Activated naive CD4-positive, alpha-beta T cell treated with anti-CD3 and anti-CD28 coated beads, Interleukin-2, amount 50 U/mL, for 24 hours (primary cell): ENCODE data around the gene PDGFRB.

Experiments
- H3K27ac Mint-ChIP-seq: one replicate; pipeline ENCODE4 v1.8.0; 2021; ENCODE audit warnings: mild to moderate bottlenecking, mixed read lengths
- H3K27me3 Mint-ChIP-seq: one replicate; pipeline ENCODE4 v1.8.0; 2021; ENCODE audit warnings: mixed read lengths
- H3K36me3 Mint-ChIP-seq: one replicate; pipeline ENCODE4 v1.8.0; 2021; ENCODE audit warnings: mixed read lengths
- H3K4me1 Mint-ChIP-seq: one replicate; pipeline ENCODE4 v1.8.0; 2021; ENCODE audit warnings: mixed read lengths
- H3K4me3 Mint-ChIP-seq: one replicate; pipeline ENCODE4 v1.8.0; 2021; ENCODE audit warnings: mild to moderate bottlenecking, mixed read lengths
- H3K9me3 Mint-ChIP-seq: one replicate; pipeline ENCODE4 v1.8.0; 2021; ENCODE audit warnings: mixed read lengths

The PDGFRB gene

GRCh38 chr5:150136305-150137167 lies 19.1 kb downstream of the PDGFRB start:
- H3K9me3 Mint-ChIP-seq = no peaks in the 10 kb centered on the region
- no peak overlapping the region for H3K27ac Mint-ChIP-seq

GRCh38 chr5:150135557-150136304 lies 19.9 kb downstream of the PDGFRB start:
- H3K4me3 Mint-ChIP-seq = no peak overlapping the region

More at GRCh38 chr5:150136305-150137167, 19.1 kb downstream of the PDGFRB start:
- Mint-ChIP-seq H3K4me3 (no peak overlapping the region), H3K36me3 (no peaks in the 10 kb centered on the region), H3K27me3 (no peaks in the 10 kb centered on the region), H3K4me1 (no peaks in the 10 kb centered on the region)

GRCh38 chr5:150134198-150134588 lies 21.5 kb downstream of the PDGFRB start:
- no peaks in the 10 kb centered on the region for H3K9me3 Mint-ChIP-seq
- no peak overlapping the region for H3K27ac Mint-ChIP-seq
- no peak overlapping the region for H3K4me3 Mint-ChIP-seq
- H3K4me1 Mint-ChIP-seq = no peaks in the 10 kb centered on the region
- no peaks in the 10 kb centered on the region for H3K36me3 Mint-ChIP-seq
- H3K27me3 Mint-ChIP-seq = no peaks in the 10 kb centered on the region

More at GRCh38 chr5:150135557-150136304, 19.9 kb downstream of the PDGFRB start:
- H3K27ac Mint-ChIP-seq = no peak overlapping the region
- H3K9me3 Mint-ChIP-seq = no peaks in the 10 kb centered on the region
- no peaks in the 10 kb centered on the region for H3K27me3 Mint-ChIP-seq
- no peaks in the 10 kb centered on the region for H3K36me3 Mint-ChIP-seq
- no peaks in the 10 kb centered on the region for H3K4me1 Mint-ChIP-seq

GRCh38 chr5:150133581-150134197 lies 22.0 kb downstream of the PDGFRB start:
- Mint-ChIP-seq H3K27ac (no peak overlapping the region), H3K4me3 (no peak overlapping the region), H3K27me3 (no peaks in the 10 kb centered on the region), H3K9me3 (no peaks in the 10 kb centered on the region), H3K4me1 (no peaks in the 10 kb centered on the region), H3K36me3 (no peaks in the 10 kb centered on the region)

GRCh38 chr5:150132740-150133139 lies 22.9 kb downstream of the PDGFRB start:
- Mint-ChIP-seq H3K27ac (no peak overlapping the region), H3K4me1 (no peaks in the 10 kb centered on the region), H3K27me3 (no peaks in the 10 kb centered on the region)

GRCh38 chr5:150131978-150132694 lies 23.5 kb downstream of the PDGFRB start:
- no peaks in the 10 kb centered on the region for H3K36me3 Mint-ChIP-seq
- no peak overlapping the region for H3K4me3 Mint-ChIP-seq
- H3K27me3 Mint-ChIP-seq = no peaks in the 10 kb centered on the region
- H3K27ac Mint-ChIP-seq = no peak overlapping the region
- no peaks in the 10 kb centered on the region for H3K9me3 Mint-ChIP-seq
- no peaks in the 10 kb centered on the region for H3K4me1 Mint-ChIP-seq

More at GRCh38 chr5:150132740-150133139, 22.9 kb downstream of the PDGFRB start:
- Mint-ChIP-seq H3K36me3 (no peaks in the 10 kb centered on the region), H3K9me3 (no peaks in the 10 kb centered on the region), H3K4me3 (no peak overlapping the region)

GRCh38 chr5:150131461-150131860 lies 24.2 kb downstream of the PDGFRB start:
- no peaks in the 10 kb centered on the region for H3K27me3 Mint-ChIP-seq
- H3K4me1 Mint-ChIP-seq = no peaks in the 10 kb centered on the region
- H3K9me3 Mint-ChIP-seq = no peaks in the 10 kb centered on the region
- H3K4me3 Mint-ChIP-seq = no peak overlapping the region
- no peaks in the 10 kb centered on the region for H3K36me3 Mint-ChIP-seq
- no peak overlapping the region for H3K27ac Mint-ChIP-seq

- Mint-ChIP-seq H3K27ac (no peak overlapping the region), H3K27me3 (no peaks in the 10 kb centered on the region), H3K36me3 (no peaks in the 10 kb centered on the region), H3K9me3 (no peaks in the 10 kb centered on the region), H3K4me1 (no peaks in the 10 kb centered on the region), H3K4me3 (no peak overlapping the region)
Measured at GRCh38 chr5:150130493-150130922, 25.1 kb downstream of the PDGFRB start.

GRCh38 chr5:150129813-150130492 lies 25.7 kb downstream of the PDGFRB start:
- no peaks in the 10 kb centered on the region for H3K36me3 Mint-ChIP-seq
- H3K4me1 Mint-ChIP-seq = no peaks in the 10 kb centered on the region
- H3K27me3 Mint-ChIP-seq = no peaks in the 10 kb centered on the region
- H3K9me3 Mint-ChIP-seq = no peaks in the 10 kb centered on the region
- no peak overlapping the region for H3K4me3 Mint-ChIP-seq
- no peak overlapping the region for H3K27ac Mint-ChIP-seq

- Mint-ChIP-seq H3K27ac (no peak overlapping the region), H3K36me3 (no peaks in the 10 kb centered on the region), H3K27me3 (no peaks in the 10 kb centered on the region), H3K4me1 (no peaks in the 10 kb centered on the region), H3K4me3 (no peak overlapping the region), H3K9me3 (no peaks in the 10 kb centered on the region)
Measured at GRCh38 chr5:150129454-150129812, 26.2 kb downstream of the PDGFRB start.

- no peaks in the 10 kb centered on the region for H3K9me3 Mint-ChIP-seq
- H3K4me1 Mint-ChIP-seq = no peaks in the 10 kb centered on the region
- H3K36me3 Mint-ChIP-seq = no peaks in the 10 kb centered on the region
- H3K27me3 Mint-ChIP-seq = no peaks in the 10 kb centered on the region
- H3K4me3 Mint-ChIP-seq = no peak overlapping the region
- H3K27ac Mint-ChIP-seq = no peak overlapping the region
Measured at GRCh38 chr5:150126921-150127265, 28.8 kb downstream of the PDGFRB start.

GRCh38 chr5:150126199-150126920 lies 29.3 kb downstream of the PDGFRB start:
- Mint-ChIP-seq H3K4me1 (no peaks in the 10 kb centered on the region), H3K27ac (no peak overlapping the region), H3K27me3 (no peaks in the 10 kb centered on the region), H3K36me3 (no peaks in the 10 kb centered on the region), H3K4me3 (no peak overlapping the region), H3K9me3 (no peaks in the 10 kb centered on the region)

- H3K27me3 Mint-ChIP-seq = no peaks in the 10 kb centered on the region
- H3K4me1 Mint-ChIP-seq = no peaks in the 10 kb centered on the region
- no peak overlapping the region for H3K27ac Mint-ChIP-seq
- no peaks in the 10 kb centered on the region for H3K9me3 Mint-ChIP-seq
- no peaks in the 10 kb centered on the region for H3K36me3 Mint-ChIP-seq
- no peak overlapping the region for H3K4me3 Mint-ChIP-seq
Measured at GRCh38 chr5:150125334-150125733, 30.3 kb downstream of the PDGFRB start.

GRCh38 chr5:150124596-150124995 lies 31.0 kb downstream of the PDGFRB start:
- Mint-ChIP-seq H3K36me3 (no peaks in the 10 kb centered on the region), H3K9me3 (no peaks in the 10 kb centered on the region), H3K4me3 (no peak overlapping the region), H3K27me3 (no peaks in the 10 kb centered on the region), H3K4me1 (no peaks in the 10 kb centered on the region), H3K27ac (no peak overlapping the region)
